ENCODE results near the gene LAPTM5. TPM values are rescaled to one million over a fixed set of nuclear protein-coding genes. Genes with fewer than 3 reads are reported as not detected.

The LAPTM5 gene
- total and polyA plus RNA-seq, 8 donors, result 3.7 to 80.5 (median 10.9) TPM

DNA sequence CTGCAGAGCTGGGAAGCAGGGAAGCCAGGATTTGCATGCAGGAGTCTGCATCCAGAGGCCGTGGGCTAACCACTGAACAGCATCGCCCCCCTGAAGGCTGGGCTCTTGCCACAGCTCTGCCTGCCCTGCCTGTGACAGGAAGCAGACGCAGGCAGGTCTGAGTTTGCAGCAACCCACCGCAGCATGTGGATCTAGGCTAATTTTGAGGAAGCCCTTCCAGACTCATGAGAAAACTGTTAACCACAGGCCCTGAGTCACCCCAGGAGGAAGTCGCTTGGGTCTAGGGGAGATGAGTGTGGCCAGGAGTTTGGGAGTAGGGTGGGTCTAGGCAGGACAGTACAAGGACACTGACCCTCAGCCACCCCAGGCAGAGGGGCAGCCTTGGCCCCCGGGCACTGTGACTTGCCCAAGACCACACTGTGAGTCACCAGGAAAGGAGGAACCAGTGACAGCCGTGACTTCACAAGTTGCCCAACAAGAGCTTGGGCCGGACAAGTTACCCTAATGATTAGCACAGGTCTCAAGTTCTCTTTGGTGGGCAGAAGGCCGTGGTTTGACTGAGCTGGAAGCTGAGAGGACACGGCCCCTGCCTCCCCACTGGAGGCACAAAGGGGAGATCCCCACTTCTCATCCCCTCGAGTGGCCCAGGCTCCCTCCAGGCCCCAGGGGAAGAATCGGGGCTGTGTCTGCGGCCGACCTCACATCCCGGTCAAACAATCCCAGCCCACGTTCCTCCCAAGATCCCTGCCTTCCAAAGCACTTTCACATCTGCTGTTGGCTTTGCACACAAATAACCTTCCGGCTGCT is 826 bp downstream of the LAPTM5 start:
- Histone ChIP-seq H3K4me3 (peak overlapping the region in 2 of 4 donors; percentile 1 to 33), H3K36me3 (no peaks in the 10 kb centered on the region), H3K4me1 (no peaks in the 10 kb centered on the region), H3K27ac (peak overlapping the region in 2 of 4 donors; percentile 64 to 65), H3K27me3 (no peaks in the 10 kb centered on the region), H3K9me3 (no peaks in the 10 kb centered on the region)
- WGBS, 2 donors, result 68 to 77% methylated on average over 17 of the region's 17 CpGs
- peak in 2 of 6 donors; percentile 12 to 65 for DNase-seq
- no peak for TF ChIP-seq CTCF (IDR thresholded peaks at IDR 0.05)
- intact Hi-C loops (cut with DNase I), result no loop called here
- ATAC-seq, result peak in 3 of 4 donors; percentile 68 to 77 (median 71)
- no peak for FAIRE-seq

DNA sequence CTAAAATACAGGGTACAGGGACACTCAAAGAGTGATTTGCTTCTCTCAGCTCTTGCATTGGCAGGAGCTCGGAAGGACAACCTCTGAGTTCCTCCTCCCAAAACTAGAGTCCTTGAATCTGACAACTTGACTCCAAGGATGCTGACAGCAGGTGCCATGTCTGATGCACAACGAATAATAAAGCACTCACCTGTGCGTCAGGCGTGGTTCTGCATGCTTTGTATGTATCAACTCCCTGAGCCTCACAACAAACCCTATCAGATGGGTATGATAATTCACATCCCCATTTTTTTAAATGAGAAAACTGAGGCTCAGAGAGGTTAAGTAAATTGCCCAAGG is 1.4 kb downstream of the LAPTM5 start:
- no peak for DNase-seq
- no peaks in the 10 kb centered on the region for H3K36me3 ChIP-seq
- no peaks in the 10 kb centered on the region for H3K9me3 ChIP-seq
- no peak for ATAC-seq
- TF ChIP-seq CTCF (IDR thresholded peaks at IDR 0.05), result no peak
- no peak for FAIRE-seq
- H3K4me1 ChIP-seq, result no peaks in the 10 kb centered on the region
- intact Hi-C loops (cut with DNase I), result no loop called here
- H3K27me3 ChIP-seq, result no peaks in the 10 kb centered on the region
- H3K27ac ChIP-seq, result peak overlapping the region in 1 of 4 donors; percentile 4
- WGBS, 2 donors, result 78 to 81% methylated on average over 4 of the region's 4 CpGs
- H3K4me3 ChIP-seq, result peak overlapping the region in 1 of 4 donors; percentile 21

- H3K27me3 ChIP-seq, result no peaks in the 10 kb centered on the region
- H3K27ac ChIP-seq, result peak overlapping the region in 1 of 4 donors; percentile 4
- H3K9me3 ChIP-seq, result no peaks in the 10 kb centered on the region
- WGBS, 2 donors, result 80 to 85% methylated on average over 4 of the region's 4 CpGs
- peak overlapping the region in 1 of 4 donors; percentile 21 for H3K4me3 ChIP-seq
- FAIRE-seq (no peak), ATAC-seq (no peak), DNase-seq (peak in 1 of 6 donors; percentile 5)
- H3K4me1 ChIP-seq, result no peaks in the 10 kb centered on the region
- no peak for TF ChIP-seq CTCF (IDR thresholded peaks at IDR 0.05)
- intact Hi-C loops (cut with DNase I), result no loop called here
- H3K36me3 ChIP-seq, result no peaks in the 10 kb centered on the region
Measured at GRCh38 chr1:30755746-30756145, 1.8 kb downstream of the LAPTM5 start.

- Histone ChIP-seq H3K4me3 (peak overlapping the region in 1 of 4 donors; percentile 21), H3K4me1 (no peaks in the 10 kb centered on the region)
Measured at GRCh38 chr1:30755334-30755733, 2.2 kb downstream of the LAPTM5 start.

More at GRCh38 chr1:30755334-30755733, 2.2 kb downstream of the LAPTM5 start:
- H3K36me3 ChIP-seq, result no peaks in the 10 kb centered on the region
- H3K27me3 ChIP-seq, result no peaks in the 10 kb centered on the region
- 83 to 85% methylated on average over 6 of the region's 6 CpGs for WGBS, 2 donors
- FAIRE-seq (no peak), DNase-seq (no peak), ATAC-seq (no peak)
- no peak for TF ChIP-seq CTCF (IDR thresholded peaks at IDR 0.05)
- peak overlapping the region in 1 of 4 donors; percentile 4 for H3K27ac ChIP-seq
- H3K9me3 ChIP-seq, result no peaks in the 10 kb centered on the region
- intact Hi-C loops (cut with DNase I), result no loop called here
